ENCODE results near the gene SLC25A45. TPM values are rescaled to one million over a fixed set of nuclear protein-coding genes. Genes with fewer than 3 reads are reported as not detected.

The SLC25A45 gene
- total RNA-seq, 1 donor from 2014 or later: 1.9 TPM

DNA sequence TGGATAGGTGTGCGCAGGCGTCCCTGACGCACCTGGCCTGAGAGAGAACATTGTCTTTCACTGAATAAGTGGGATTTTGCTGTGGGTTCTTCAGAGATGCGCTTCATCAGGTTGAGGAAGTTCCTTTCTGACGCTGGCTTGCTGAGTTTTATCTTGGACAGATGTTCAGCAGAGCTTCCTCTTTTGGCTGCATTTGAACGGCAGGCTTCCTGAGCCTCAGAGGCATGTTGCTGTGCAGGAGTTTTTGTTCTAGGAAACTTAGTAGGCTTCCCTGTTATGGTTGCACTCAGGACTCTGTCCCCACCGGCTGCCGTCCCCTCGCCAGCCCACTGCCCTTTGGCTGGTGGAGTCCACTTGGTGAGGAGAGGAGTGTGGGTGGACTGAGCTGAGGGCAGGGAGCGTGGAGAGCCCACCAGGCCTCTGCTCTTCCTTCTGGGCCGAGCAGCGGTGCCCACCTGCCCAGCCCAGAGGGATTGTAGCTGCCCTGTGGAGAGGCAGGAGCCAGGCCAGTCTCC is 21.2 kb upstream of the SLC25A45 start:
- H3K36me3 Mint-ChIP-seq: no peaks in the 10 kb centered on the region
- TF ChIP-seq, protein P1, sequence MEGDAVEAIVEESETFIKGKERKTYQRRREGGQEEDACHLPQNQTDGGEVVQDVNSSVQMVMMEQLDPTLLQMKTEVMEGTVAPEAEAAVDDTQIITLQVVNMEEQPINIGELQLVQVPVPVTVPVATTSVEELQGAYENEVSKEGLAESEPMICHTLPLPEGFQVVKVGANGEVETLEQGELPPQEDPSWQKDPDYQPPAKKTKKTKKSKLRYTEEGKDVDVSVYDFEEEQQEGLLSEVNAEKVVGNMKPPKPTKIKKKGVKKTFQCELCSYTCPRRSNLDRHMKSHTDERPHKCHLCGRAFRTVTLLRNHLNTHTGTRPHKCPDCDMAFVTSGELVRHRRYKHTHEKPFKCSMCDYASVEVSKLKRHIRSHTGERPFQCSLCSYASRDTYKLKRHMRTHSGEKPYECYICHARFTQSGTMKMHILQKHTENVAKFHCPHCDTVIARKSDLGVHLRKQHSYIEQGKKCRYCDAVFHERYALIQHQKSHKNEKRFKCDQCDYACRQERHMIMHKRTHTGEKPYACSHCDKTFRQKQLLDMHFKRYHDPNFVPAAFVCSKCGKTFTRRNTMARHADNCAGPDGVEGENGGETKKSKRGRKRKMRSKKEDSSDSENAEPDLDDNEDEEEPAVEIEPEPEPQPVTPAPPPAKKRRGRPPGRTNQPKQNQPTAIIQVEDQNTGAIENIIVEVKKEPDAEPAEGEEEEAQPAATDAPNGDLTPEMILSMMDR (conservative IDR thresholded peaks at IDR 0.05): no peak
- no peak overlapping the region for H3K4me3 Mint-ChIP-seq
- H3K4me1 Mint-ChIP-seq (ENCODE audit: unreplicated experiment): no peaks in the 10 kb centered on the region
- no peak for DNase-seq (ENCODE audit: extremely low spot score, unreplicated experiment)
- H3K27ac Mint-ChIP-seq: peak overlapping the region; percentile 58
- H3K9me3 Mint-ChIP-seq: no peaks in the 10 kb centered on the region
- no peaks in the 10 kb centered on the region for H3K27me3 Mint-ChIP-seq

DNA sequence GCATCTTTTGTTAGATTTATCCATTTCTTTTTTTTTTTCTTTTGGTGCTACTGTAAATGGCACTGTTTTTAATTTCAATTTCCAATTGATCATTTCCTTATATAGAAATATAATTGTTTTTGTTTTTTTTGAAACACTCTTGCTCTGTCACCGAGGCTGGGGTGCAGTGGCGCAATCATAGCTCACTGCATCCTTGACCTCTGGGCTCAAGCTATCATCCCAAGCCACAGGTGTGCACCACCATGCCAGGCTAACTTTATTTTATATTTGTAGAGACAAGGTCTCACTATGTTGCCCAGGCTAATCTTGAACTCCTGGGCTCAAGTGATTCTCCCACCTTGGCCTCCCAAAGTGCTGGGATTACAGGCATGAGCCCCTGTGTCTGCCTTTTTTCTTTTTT is 20.3 kb upstream of the SLC25A45 start:
- no peaks in the 10 kb centered on the region for H3K9me3 Mint-ChIP-seq
- no peaks in the 10 kb centered on the region for H3K27me3 Mint-ChIP-seq
- H3K4me3 Mint-ChIP-seq: no peak overlapping the region
- no peaks in the 10 kb centered on the region for H3K36me3 Mint-ChIP-seq
- H3K4me1 Mint-ChIP-seq (ENCODE audit: unreplicated experiment): no peaks in the 10 kb centered on the region
- H3K27ac Mint-ChIP-seq: no peak overlapping the region
- TF ChIP-seq, protein P1 (conservative IDR thresholded peaks at IDR 0.05): no peak
- no peak for DNase-seq (ENCODE audit: extremely low spot score, unreplicated experiment)

DNA sequence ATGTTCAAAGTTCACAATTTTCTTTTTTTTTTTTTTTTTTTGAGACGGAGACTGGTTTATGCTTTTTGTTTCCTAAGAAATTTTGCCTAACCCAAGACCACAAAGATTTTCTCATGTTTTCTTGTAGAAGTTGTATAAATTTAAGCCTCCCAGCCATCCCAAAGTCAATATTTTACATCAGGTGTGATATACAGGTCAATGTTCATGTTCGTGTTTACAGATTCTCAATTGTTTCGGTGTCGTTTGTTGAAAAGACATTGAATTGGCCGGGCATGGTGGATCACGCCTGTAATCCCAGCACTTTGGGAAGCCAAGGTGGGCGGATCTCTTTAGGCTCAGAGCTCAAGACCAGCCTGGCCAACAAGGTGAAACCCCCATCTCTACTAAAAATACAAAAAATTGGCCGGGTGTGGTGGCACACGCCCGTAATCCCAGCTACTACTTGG is 19.4 kb upstream of the SLC25A45 start:
- TF ChIP-seq, protein P1 (conservative IDR thresholded peaks at IDR 0.05): no peak
- Mint-ChIP-seq H3K4me1 (ENCODE audit: unreplicated experiment) (no peaks in the 10 kb centered on the region), H3K9me3 (no peaks in the 10 kb centered on the region), H3K27ac (peak overlapping the region; percentile 39), H3K27me3 (no peaks in the 10 kb centered on the region), H3K4me3 (no peak overlapping the region), H3K36me3 (no peaks in the 10 kb centered on the region)
- no peak for DNase-seq (ENCODE audit: extremely low spot score, unreplicated experiment)

DNA sequence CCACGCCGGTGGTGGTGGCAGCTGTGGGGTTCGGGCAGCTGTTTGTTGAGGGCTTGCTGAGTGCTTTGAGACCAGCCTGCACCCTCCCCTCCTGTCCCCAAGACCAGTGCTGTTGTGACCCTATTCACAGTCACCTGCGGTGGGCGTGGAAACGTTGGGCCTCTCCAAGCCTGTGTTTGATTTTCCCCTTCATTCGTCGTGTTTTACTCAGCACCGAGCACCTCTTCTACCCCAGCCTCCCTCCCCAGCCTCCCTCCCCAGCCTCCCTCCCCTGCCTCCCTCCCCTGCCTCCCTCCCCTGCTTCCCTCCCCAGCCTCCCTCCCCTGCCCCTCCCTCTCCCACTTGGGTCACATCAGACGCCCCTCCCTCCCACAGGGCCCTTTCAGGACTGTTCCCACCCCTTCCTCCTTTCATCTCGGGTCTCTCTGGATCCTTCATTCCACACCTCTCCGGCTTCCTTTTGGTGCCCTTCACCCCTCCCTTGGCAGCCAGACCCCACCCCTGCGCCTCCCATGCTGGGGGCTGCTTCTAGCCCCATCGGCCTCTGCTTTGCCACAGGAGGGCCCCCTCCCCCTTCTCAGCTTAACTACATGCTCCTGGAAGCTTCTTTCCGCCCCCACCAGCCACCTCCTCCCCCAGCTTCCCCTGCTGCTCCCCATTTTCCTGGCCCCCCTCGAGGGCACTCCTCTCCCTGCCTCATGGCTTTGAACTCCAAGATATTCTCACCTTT is 18.8 kb upstream of the SLC25A45 start:
- Mint-ChIP-seq H3K36me3 (no peaks in the 10 kb centered on the region), H3K4me1 (ENCODE audit: unreplicated experiment) (no peaks in the 10 kb centered on the region), H3K4me3 (no peak overlapping the region), H3K27ac (peak overlapping the region; percentile 39), H3K27me3 (no peaks in the 10 kb centered on the region), H3K9me3 (no peaks in the 10 kb centered on the region)
- TF ChIP-seq, protein P1 (conservative IDR thresholded peaks at IDR 0.05): no peak
- no peak for DNase-seq (ENCODE audit: extremely low spot score, unreplicated experiment)

DNA sequence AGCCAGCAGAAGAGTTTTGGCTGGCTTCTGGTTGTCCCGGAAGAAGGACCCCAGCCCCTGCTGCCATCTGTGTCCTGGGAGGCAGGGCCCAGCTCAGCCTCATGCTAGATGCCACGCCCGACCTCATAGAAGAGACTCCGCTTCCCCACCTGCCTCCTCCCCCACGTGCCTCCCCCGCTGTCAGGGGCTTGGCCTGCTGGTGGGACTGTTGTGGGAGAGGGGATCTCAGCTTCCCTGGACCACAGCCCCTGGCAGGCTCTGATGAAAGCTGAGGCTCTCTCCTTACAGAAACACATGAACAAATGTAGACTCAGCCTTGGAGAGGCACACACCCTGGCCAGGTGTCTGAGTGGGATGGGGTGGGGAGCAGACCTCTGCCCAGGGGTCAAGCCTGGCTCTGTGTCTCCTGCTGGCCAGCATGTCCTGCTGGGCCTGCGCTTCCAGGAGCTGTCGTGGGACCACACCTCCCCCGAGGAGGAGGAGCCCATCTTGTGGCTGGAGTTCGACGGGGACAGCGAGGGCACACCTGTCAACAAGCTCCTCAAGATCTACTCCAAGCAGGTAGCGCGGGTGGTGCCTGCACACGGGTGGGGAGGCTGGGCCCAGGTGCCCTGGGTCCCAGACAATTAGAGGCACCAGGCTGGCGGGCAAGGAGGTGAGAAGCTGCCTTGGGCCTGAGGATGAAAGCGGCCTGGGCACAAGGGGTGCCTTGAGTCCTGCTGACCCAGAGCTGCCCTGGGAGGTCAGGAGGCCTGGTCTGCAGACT is 18.0 kb upstream of the SLC25A45 start:
- DNase-seq (ENCODE audit: extremely low spot score, unreplicated experiment): no peak
- H3K4me1 Mint-ChIP-seq (ENCODE audit: unreplicated experiment): no peaks in the 10 kb centered on the region
- H3K27me3 Mint-ChIP-seq: no peaks in the 10 kb centered on the region
- TF ChIP-seq, protein P1 (conservative IDR thresholded peaks at IDR 0.05): no peak
- H3K4me3 Mint-ChIP-seq: no peak overlapping the region
- H3K27ac Mint-ChIP-seq: no peak overlapping the region
- no peaks in the 10 kb centered on the region for H3K9me3 Mint-ChIP-seq
- no peaks in the 10 kb centered on the region for H3K36me3 Mint-ChIP-seq

All from type B pancreatic cell (in vitro differentiated cells).